SK-N-SH (cell line): ENCODE measurements around the gene SMYD2. TPM values are rescaled to one million over a fixed set of nuclear protein-coding genes. Genes with fewer than 3 reads are reported as not detected.

ENCODE experiments used
- CTCF ChIA-PET: fragments of 300-600, 350-600 bp; formaldehyde crosslinking; extraction: SDS; loops from one replicate; lab custom pipeline; 2021; lab: Yijun Ruan, JAX
- POLR2A ChIA-PET: fragments of 350-600 bp; sonication (Branson Sonifier 250); formaldehyde crosslinking; extraction: SDS; loops from one replicate; lab custom pipeline; 2020; ENCODE audit warnings: antibody characterized with exemption, inconsistent platforms; lab: Yijun Ruan, JAX
- DNase-seq: peaks from one replicate; pipeline ENCODE4 v3.0.0; 2012
- H2AFZ ChIP-seq: fragments of 200-600 bp; sonication (generic); 2 replicates; pipeline ENCODE4 v1.8.1; 2016; ENCODE audit warnings: antibody characterized with exemption, mild to moderate bottlenecking, low read depth
- H3F3A ChIP-seq: fragments of 200-600 bp; sonication (generic); replicated peaks from 2 replicates; pipeline ENCODE3; 2016; ENCODE audit warnings: antibody characterized with exemption, mild to moderate bottlenecking; ENCODE audit not compliant: insufficient read depth
- H3K27ac ChIP-seq, 2 experiments: fragments of 200-500 bp in 1 of 2; fragments of 200-600 bp in 1 of 2; sonication (Bioruptor generic) in 1 of 2; sonication (generic), shearing (Covaris generic) in 1 of 2; 2 replicates each; pipeline versions ENCODE4 v1.5.1 to v1.6.1; 2014 to 2016; ENCODE audit warnings: low read depth in 2 of 2, inconsistent platforms in 1 of 2, low read length in 1 of 2, mild to moderate bottlenecking in 1 of 2, mixed read lengths in 1 of 2
- H3K27me3 ChIP-seq: fragments of 200-600 bp; sonication (generic), shearing (Covaris generic); 2 replicates; pipeline ENCODE4 v1.6.1; 2016; ENCODE audit warnings: mixed run types; ENCODE audit not compliant: insufficient read depth
- H3K36me3 ChIP-seq, 2 experiments: fragments of 200-500 bp in 1 of 2; fragments of 200-600 bp in 1 of 2; sonication (Bioruptor generic) in 1 of 2; sonication (generic) in 1 of 2; replicated peaks in 1 of 2; 2 replicates each; pipeline versions ENCODE3 to v1.5.1; 2014 to 2016; ENCODE audit warnings: low read length in 1 of 2, mild to moderate bottlenecking in 1 of 2; ENCODE audit not compliant: insufficient read depth in 2 of 2, control insufficient read depth in 1 of 2
- H3K4me1 ChIP-seq, 2 experiments: fragments of 200-500 bp in 1 of 2; fragments of 200-600 bp in 1 of 2; sonication (Bioruptor generic) in 1 of 2; sonication (generic), shearing (Covaris generic) in 1 of 2; 2 replicates each; pipeline versions ENCODE4 v1.5.1 to v1.6.1; 2014 to 2016; ENCODE audit warnings: low read depth in 1 of 2, low read length in 1 of 2, mixed run types in 1 of 2; ENCODE audit not compliant: insufficient read depth in 2 of 2, control insufficient read depth in 1 of 2
- H3K4me2 ChIP-seq: fragments of 200-600 bp; sonication (generic), shearing (Covaris generic); 2 replicates; pipeline ENCODE4 v1.6.1; 2017; ENCODE audit warnings: mixed run types
- H3K4me3 ChIP-seq, 2 experiments: fragments of 200-500 bp in 1 of 2; fragments of 200-600 bp in 1 of 2; sonication (Bioruptor generic) in 1 of 2; sonication (generic), shearing (Covaris generic) in 1 of 2; 2 replicates each; pipeline versions ENCODE4 v1.5.1 to v1.8.1; 2014 to 2016; ENCODE audit warnings: low read depth in 2 of 2, inconsistent platforms in 1 of 2, low read length in 1 of 2, mild to moderate bottlenecking in 1 of 2, mixed read lengths in 1 of 2, moderate library complexity in 1 of 2
- H3K79me2 ChIP-seq: fragments of 200-600 bp; sonication (generic); 2 replicates; pipeline ENCODE4 v1.8.1; 2017; ENCODE audit warnings: mild to moderate bottlenecking; ENCODE audit not compliant: insufficient read depth
- H3K9ac ChIP-seq: fragments of 200-600 bp; sonication (generic); 2 replicates; pipeline ENCODE4 v1.6.1; 2017; ENCODE audit warnings: mixed run types
- H3K9me2 ChIP-seq: fragments of 200-600 bp; sonication (generic); 2 replicates; pipeline ENCODE4 v1.6.1; 2017; ENCODE audit warnings: mixed run types
- H3K9me3 ChIP-seq: fragments of 200-600 bp; sonication (generic); 2 replicates; pipeline ENCODE4 v1.6.1; 2017; ENCODE audit warnings: mixed run types, mild to moderate bottlenecking, moderate library complexity
- H4K20me1 ChIP-seq: fragments of 200-600 bp; sonication (generic); 2 replicates; pipeline ENCODE4 v1.6.1; 2017; ENCODE audit warnings: mild to moderate bottlenecking, mixed run types; ENCODE audit not compliant: insufficient read depth
- EP300 ChIP-seq, 2 experiments: IDR thresholded peaks; 2 replicates each; pipeline versions ENCODE4 v1.4.0 to v1.6.1; 2012; ENCODE audit warnings: borderline replicate concordance in 1 of 2, low read depth in 1 of 2, low read length in 1 of 2
- EZH2phosphoT487 ChIP-seq: fragments of 200-600 bp; sonication (generic); IDR thresholded peaks from 2 replicates; pipeline ENCODE4 v1.6.1; 2017; ENCODE audit warnings: low read depth, mixed run types, mild to moderate bottlenecking, antibody characterized with exemption, moderate library complexity, borderline replicate concordance
- FOSL2 ChIP-seq: IDR thresholded peaks from 2 replicates; pipeline ENCODE4 v1.4.0; 2012; ENCODE audit warnings: low read depth, mild to moderate bottlenecking, moderate library complexity, borderline replicate concordance
- FOXM1 ChIP-seq: IDR thresholded peaks from 2 replicates; pipeline ENCODE4 v1.4.0; 2012; ENCODE audit warnings: low read depth, mild to moderate bottlenecking
- GABPA ChIP-seq: IDR thresholded peaks from 2 replicates; pipeline ENCODE4 v1.4.0; 2012; ENCODE audit warnings: low read depth, mild to moderate bottlenecking
- JUND ChIP-seq: IDR thresholded peaks from 2 replicates; pipeline ENCODE4 v1.4.0; 2012
- MAX ChIP-seq: IDR thresholded peaks from 2 replicates; pipeline ENCODE4 v1.4.0; 2012; ENCODE audit warnings: low read depth
- MEF2A ChIP-seq: IDR thresholded peaks from 2 replicates; pipeline ENCODE4 v1.4.0; 2012; ENCODE audit warnings: low read depth, borderline replicate concordance
- MXI1 ChIP-seq: IDR thresholded peaks from 2 replicates; pipeline ENCODE4 v1.6.1; 2012; ENCODE audit warnings: mild to moderate bottlenecking, low read depth, low read length, improper control_type of control experiment
- NFIC ChIP-seq: IDR thresholded peaks from 2 replicates; pipeline ENCODE4 v1.4.0; 2012; ENCODE audit warnings: borderline replicate concordance
- PBX3 ChIP-seq: IDR thresholded peaks from 2 replicates; pipeline ENCODE4; 2012
- RCOR1 ChIP-seq: fragments of 150-350 bp; IDR thresholded peaks from 2 replicates; pipeline ENCODE4 v1.6.1; 2017; ENCODE audit warnings: antibody characterized with exemption, low read length
- RXRA ChIP-seq: IDR thresholded peaks from 2 replicates; pipeline ENCODE4 v1.4.0; 2012; ENCODE audit warnings: low read depth, mild to moderate bottlenecking, borderline replicate concordance
- TAF1 ChIP-seq: IDR thresholded peaks from 2 replicates; pipeline ENCODE4 v1.6.1; 2012; ENCODE audit warnings: low read depth, mild to moderate bottlenecking, low read length, moderate library complexity, borderline replicate concordance
- TEAD4 ChIP-seq: IDR thresholded peaks from 2 replicates; pipeline ENCODE4 v1.4.0; 2012; ENCODE audit warnings: mild to moderate bottlenecking, borderline replicate concordance; ENCODE audit not compliant: insufficient read depth
- WGBS: methylation state at CpG from one replicate; pipeline ENCODE4 v1.1.6; 2017; ENCODE audit warnings: low lambda C conversion rate; 5-methylcytosine and 5-hydroxymethylcytosine counted together
- polyA plus RNA-seq, 3 experiments: library from polyadenylated mRNA; depleted of rRNA; stranded (reverse); fragments of >200 nt; gene quantifications; 2 replicates each; pipeline ENCODE4 v1.2.3, GENCODE V29; 2012
- TF ChIP-seq, protein P1 (sequence below): IDR thresholded peaks from 2 replicates; pipeline ENCODE4 v1.4.0; 2012; ENCODE audit warnings: low read depth, borderline replicate concordance
- TF ChIP-seq, protein P2 (sequence below): IDR thresholded peaks from 2 replicates; pipeline ENCODE4 v1.4.0; 2012; ENCODE audit warnings: low read depth, borderline replicate concordance
- TF ChIP-seq, protein P3 (sequence below): fragments of 150-350 bp; IDR thresholded peaks from 2 replicates; pipeline ENCODE4 v1.6.1; 2017; ENCODE audit warnings: antibody characterized with exemption, low read length, low read depth, borderline replicate concordance

The SMYD2 gene
- polyA plus RNA-seq, 1 of the 3 experiments (the other 2 are of a cell fraction): 23.1 TPM

- TF ChIP-seq, protein P1, sequence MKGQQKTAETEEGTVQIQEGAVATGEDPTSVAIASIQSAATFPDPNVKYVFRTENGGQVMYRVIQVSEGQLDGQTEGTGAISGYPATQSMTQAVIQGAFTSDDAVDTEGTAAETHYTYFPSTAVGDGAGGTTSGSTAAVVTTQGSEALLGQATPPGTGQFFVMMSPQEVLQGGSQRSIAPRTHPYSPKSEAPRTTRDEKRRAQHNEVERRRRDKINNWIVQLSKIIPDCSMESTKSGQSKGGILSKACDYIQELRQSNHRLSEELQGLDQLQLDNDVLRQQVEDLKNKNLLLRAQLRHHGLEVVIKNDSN: no peak
- TF ChIP-seq FOSL2: no peak
- H3K4me3 ChIP-seq: no peak overlapping the region
- H3F3A ChIP-seq: peaks cover 6% of the 10 kb centered on the region
- no peaks in the 10 kb centered on the region for H3K27me3 ChIP-seq
- POLR2A ChIA-PET: no interaction called here
- H3K9ac ChIP-seq: no peak overlapping the region
- H2AFZ ChIP-seq: no peak overlapping the region
- H3K9me2 ChIP-seq: no peaks in the 10 kb centered on the region
- no peaks in the 10 kb centered on the region for H4K20me1 ChIP-seq
- H3K9me3 ChIP-seq: no peaks in the 10 kb centered on the region
- H3K79me2 ChIP-seq: peaks cover 41% of the 10 kb centered on the region
- H3K4me2 ChIP-seq: no peak overlapping the region
- WGBS: 100% methylated on average over 3 of the region's 3 CpGs
- CTCF ChIA-PET: interaction anchor here (1.8 kb wide), 1 partner anchor 214 kb away, joined by 6 read pairs; no protein-coding TSS in a partner anchor
- no peak for DNase-seq
- no peaks in the 10 kb centered on the region for H3K4me1 ChIP-seq
- H3K36me3 ChIP-seq: peaks cover 52 to 70% of the 10 kb centered on the region in 2 experiments
- no peak overlapping the region for H3K27ac ChIP-seq
Measured at GRCh38 chr1:214370615-214371014, 89.7 kb downstream of the SMYD2 start.

DNA sequence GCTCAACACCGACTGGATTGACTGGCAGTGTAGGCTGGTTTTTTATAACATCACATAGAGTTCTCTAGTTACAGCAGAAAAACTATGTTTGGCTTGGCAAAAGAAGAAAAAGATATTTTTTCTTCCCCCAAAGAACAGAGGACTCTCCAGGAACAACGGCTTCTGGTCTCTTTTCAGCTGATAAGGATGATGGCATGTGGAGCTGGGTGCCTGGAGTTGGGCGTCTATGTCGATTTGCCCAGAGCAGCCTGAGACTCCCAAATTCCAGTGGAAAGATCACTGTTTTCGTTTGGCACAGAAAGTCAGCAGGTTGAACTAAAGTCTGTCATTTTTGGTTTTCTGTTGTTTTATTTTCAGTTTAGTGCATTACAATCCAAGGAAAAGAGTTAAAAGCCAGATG is 91.1 kb downstream of the SMYD2 start:
- H3K4me1 ChIP-seq: no peaks in the 10 kb centered on the region; a peak in 1 of 4 replicates
- no peaks in the 10 kb centered on the region for H3K9me3 ChIP-seq
- peaks cover 6% of the 10 kb centered on the region for H3F3A ChIP-seq
- ChIA-PET POLR2A (no interaction called here), CTCF (interaction anchor here (1.8 kb wide), 1 partner anchor 40 kb away, joined by 3 read pairs; no protein-coding TSS in a partner anchor)
- H3K9ac ChIP-seq: no peak overlapping the region
- no peaks in the 10 kb centered on the region for H3K27me3 ChIP-seq
- H3K9me2 ChIP-seq: no peaks in the 10 kb centered on the region
- WGBS: 82% methylated on average over 5 of the region's 5 CpGs
- H3K27ac ChIP-seq: no peak overlapping the region
- H3K79me2 ChIP-seq: peaks cover 44% of the 10 kb centered on the region
- H2AFZ ChIP-seq: no peak overlapping the region
- H3K4me3 ChIP-seq: no peak overlapping the region
- H3K4me2 ChIP-seq: no peak overlapping the region
- no peaks in the 10 kb centered on the region for H4K20me1 ChIP-seq
- no peak for DNase-seq
- H3K36me3 ChIP-seq: peaks cover 62 to 78% of the 10 kb centered on the region in 2 experiments
- TF ChIP-seq NFIC (no peak), RXRA (no peak), GABPA (no peak), RCOR1 (no peak), MEF2A (no peak), EZH2phosphoT487 (no peak), TAF1 (no peak), FOXM1 (no peak), MAX (no peak), JUND (no peak), EP300 (IDR thresholded peaks at IDR 0.05; ENCODE audit: borderline replicate concordance in 1 of 2, low read depth in 1 of 2, low read length in 1 of 2) (no peak), MXI1 (no peak), PBX3 (no peak), TEAD4 (no peak)
- TF ChIP-seq, protein P2, sequence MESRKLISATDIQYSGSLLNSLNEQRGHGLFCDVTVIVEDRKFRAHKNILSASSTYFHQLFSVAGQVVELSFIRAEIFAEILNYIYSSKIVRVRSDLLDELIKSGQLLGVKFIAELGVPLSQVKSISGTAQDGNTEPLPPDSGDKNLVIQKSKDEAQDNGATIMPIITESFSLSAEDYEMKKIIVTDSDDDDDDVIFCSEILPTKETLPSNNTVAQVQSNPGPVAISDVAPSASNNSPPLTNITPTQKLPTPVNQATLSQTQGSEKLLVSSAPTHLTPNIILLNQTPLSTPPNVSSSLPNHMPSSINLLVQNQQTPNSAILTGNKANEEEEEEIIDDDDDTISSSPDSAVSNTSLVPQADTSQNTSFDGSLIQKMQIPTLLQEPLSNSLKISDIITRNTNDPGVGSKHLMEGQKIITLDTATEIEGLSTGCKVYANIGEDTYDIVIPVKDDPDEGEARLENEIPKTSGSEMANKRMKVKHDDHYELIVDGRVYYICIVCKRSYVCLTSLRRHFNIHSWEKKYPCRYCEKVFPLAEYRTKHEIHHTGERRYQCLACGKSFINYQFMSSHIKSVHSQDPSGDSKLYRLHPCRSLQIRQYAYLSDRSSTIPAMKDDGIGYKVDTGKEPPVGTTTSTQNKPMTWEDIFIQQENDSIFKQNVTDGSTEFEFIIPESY: no peak
- TF ChIP-seq, protein P3, sequence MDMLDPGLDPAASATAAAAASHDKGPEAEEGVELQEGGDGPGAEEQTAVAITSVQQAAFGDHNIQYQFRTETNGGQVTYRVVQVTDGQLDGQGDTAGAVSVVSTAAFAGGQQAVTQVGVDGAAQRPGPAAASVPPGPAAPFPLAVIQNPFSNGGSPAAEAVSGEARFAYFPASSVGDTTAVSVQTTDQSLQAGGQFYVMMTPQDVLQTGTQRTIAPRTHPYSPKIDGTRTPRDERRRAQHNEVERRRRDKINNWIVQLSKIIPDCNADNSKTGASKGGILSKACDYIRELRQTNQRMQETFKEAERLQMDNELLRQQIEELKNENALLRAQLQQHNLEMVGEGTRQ: no peak
- TF ChIP-seq, protein P1: no peak
